ENCODE results near the gene IQCC. TPM values are rescaled to one million over a fixed set of nuclear protein-coding genes. Genes with fewer than 3 reads are reported as not detected.

Gene IQCC
- total RNA-seq, 6 donors from 2014 or later: 0.55 to 6.3 (median 1.9) TPM

DNA sequence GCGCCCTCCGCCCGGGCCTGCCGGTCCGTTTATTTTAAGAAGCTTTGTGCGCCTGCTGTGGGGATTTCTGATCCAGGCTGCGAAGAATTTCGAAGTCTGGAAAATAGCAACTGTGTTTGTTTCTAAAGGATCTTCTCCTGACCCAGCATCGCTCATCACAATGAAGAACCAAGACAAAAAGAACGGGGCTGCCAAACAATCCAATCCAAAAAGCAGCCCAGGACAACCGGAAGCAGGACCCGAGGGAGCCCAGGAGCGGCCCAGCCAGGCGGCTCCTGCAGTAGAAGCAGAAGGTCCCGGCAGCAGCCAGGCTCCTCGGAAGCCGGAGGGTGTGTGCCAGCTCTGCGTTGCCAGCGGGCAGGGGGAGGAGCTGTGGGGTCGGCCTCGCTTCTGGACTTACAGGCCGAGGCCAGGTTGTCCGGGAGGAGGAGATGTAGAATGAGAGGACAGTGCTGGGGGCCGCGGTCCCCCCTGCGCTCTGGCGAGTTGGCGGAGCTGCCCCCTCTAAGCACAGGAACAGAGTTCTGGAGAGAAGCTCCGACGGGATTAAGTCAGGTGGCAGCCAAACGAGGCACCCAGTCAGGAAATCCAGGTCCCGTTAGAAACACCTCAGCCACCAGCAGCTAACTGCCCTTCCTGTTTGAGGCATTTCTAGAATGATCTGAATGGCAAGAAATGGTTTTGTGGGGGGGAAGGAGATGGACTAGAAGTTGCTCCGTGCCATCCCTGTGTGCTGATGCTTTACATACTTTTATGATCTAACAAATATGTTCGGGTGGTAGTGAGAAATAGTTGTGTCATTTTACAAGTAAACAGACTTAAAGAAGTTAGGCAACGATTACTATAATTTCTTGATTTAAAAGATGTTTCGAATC, 25.0 kb upstream of the IQCC start:
- H3K27me3 ChIP-seq: no peaks in the 10 kb centered on the region
- 6 to 11% methylated on average over 17 to 36 of the region's 36 CpGs for WGBS, 2 donors
- H3K36me3 ChIP-seq: peaks cover 0 to 39% (median 29%) of the 10 kb centered on the region in 4 donors
- TF ChIP-seq POLR2A (IDR thresholded peaks at IDR 0.05): peak in 2 of 4 donors; percentile 2 to 62
- no peak for TF ChIP-seq EP300 (IDR thresholded peaks at IDR 0.05)
- TF ChIP-seq, protein P1, sequence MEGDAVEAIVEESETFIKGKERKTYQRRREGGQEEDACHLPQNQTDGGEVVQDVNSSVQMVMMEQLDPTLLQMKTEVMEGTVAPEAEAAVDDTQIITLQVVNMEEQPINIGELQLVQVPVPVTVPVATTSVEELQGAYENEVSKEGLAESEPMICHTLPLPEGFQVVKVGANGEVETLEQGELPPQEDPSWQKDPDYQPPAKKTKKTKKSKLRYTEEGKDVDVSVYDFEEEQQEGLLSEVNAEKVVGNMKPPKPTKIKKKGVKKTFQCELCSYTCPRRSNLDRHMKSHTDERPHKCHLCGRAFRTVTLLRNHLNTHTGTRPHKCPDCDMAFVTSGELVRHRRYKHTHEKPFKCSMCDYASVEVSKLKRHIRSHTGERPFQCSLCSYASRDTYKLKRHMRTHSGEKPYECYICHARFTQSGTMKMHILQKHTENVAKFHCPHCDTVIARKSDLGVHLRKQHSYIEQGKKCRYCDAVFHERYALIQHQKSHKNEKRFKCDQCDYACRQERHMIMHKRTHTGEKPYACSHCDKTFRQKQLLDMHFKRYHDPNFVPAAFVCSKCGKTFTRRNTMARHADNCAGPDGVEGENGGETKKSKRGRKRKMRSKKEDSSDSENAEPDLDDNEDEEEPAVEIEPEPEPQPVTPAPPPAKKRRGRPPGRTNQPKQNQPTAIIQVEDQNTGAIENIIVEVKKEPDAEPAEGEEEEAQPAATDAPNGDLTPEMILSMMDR (IDR thresholded peaks at IDR 0.05): peak in 1 of 6 experiments; percentile 1
- TF ChIP-seq POLR2AphosphoS5 (IDR thresholded peaks at IDR 0.05): no peak
- H3K4me3 ChIP-seq: peak overlapping the region; percentile 29 to 77 (median 65)
- H3K27ac ChIP-seq: peak overlapping the region; percentile 85 to 96 (median 94)
- peaks cover 36 to 60% (median 43%) of the 10 kb centered on the region in 4 donors for H3K4me1 ChIP-seq
- ATAC-seq (ENCODE audit: low FRiP score in 2 of 2): peak; percentile 53 to 65
- no peaks in the 10 kb centered on the region for H3K9me3 ChIP-seq
- DNase-seq: peak; percentile 59 to 89

DNA sequence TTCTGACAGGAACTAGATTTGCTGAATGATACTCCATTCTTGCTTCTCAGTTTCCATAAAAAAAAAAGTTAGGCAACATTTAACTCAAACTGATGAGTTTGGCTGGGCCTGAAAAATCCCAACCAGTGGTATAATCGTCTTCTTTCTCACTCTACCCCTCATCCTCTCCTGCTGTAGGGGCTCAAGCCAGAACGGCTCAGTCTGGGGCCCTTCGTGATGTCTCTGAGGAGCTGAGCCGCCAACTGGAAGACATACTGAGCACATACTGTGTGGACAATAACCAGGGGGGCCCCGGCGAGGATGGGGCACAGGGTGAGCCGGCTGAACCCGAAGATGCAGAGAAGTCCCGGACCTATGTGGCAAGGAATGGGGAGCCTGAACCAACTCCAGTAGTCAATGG, 24.4 kb upstream of the IQCC start:
- TF ChIP-seq EP300 (IDR thresholded peaks at IDR 0.05): no peak
- TF ChIP-seq POLR2AphosphoS5 (IDR thresholded peaks at IDR 0.05): no peak
- TF ChIP-seq, protein P1 (IDR thresholded peaks at IDR 0.05): no peak
- no peak for TF ChIP-seq POLR2A (IDR thresholded peaks at IDR 0.05)
- DNase-seq (no peak), ATAC-seq (ENCODE audit: low FRiP score in 2 of 2) (no peak)
- H3K4me1 ChIP-seq: peaks cover 36 to 60% (median 44%) of the 10 kb centered on the region in 4 donors
- peaks cover 2 to 45% (median 29%) of the 10 kb centered on the region in 4 donors for H3K36me3 ChIP-seq
- H3K4me3 ChIP-seq: peak overlapping the region in 3 of 4 donors; percentile 54 to 77 (median 76)
- no peaks in the 10 kb centered on the region for H3K9me3 ChIP-seq
- no peaks in the 10 kb centered on the region for H3K27me3 ChIP-seq
- 76 to 86% methylated on average over 8 to 9 of the region's 9 CpGs for WGBS, 2 donors
- H3K27ac ChIP-seq: peak overlapping the region in 3 of 4 donors; percentile 85 to 95 (median 93)

DNA sequence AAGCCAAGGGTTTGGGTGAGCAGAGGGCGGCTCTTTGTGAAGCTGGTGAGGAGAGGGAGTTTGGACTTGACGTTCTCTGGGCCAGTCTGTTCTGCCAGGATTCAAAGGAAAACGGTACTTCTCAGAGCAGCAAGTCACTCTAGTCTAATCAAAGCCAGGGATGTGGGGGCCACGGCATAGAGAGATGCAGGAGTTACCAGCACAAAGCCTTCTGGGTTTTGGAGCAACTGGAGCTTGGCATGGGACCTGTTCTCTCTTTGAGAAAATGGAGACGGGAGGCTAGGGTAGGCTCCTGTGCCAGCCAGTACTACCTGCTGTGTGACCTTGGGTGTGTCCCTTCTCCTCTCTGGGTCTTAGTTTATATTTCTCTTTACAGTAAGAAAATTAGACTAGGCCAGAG, 23.9 kb upstream of the IQCC start:
- TF ChIP-seq, protein P1 (IDR thresholded peaks at IDR 0.05): no peak
- no peak for TF ChIP-seq POLR2A (IDR thresholded peaks at IDR 0.05)
- no peak for TF ChIP-seq EP300 (IDR thresholded peaks at IDR 0.05)
- TF ChIP-seq POLR2AphosphoS5 (IDR thresholded peaks at IDR 0.05): no peak
- H3K4me3 ChIP-seq: peak overlapping the region in 1 of 4 donors; percentile 77
- H3K27ac ChIP-seq: peak overlapping the region in 2 of 4 donors; percentile 85 to 93
- peaks cover 36 to 60% (median 45%) of the 10 kb centered on the region in 4 donors for H3K4me1 ChIP-seq
- no peak for DNase-seq
- H3K27me3 ChIP-seq: no peaks in the 10 kb centered on the region
- no peak for ATAC-seq (ENCODE audit: low FRiP score in 2 of 2)
- WGBS, 2 donors: 85 to 93% methylated on average over 5 of the region's 5 CpGs
- H3K36me3 ChIP-seq: peaks cover 2 to 50% (median 32%) of the 10 kb centered on the region in 4 donors
- no peaks in the 10 kb centered on the region for H3K9me3 ChIP-seq

DNA sequence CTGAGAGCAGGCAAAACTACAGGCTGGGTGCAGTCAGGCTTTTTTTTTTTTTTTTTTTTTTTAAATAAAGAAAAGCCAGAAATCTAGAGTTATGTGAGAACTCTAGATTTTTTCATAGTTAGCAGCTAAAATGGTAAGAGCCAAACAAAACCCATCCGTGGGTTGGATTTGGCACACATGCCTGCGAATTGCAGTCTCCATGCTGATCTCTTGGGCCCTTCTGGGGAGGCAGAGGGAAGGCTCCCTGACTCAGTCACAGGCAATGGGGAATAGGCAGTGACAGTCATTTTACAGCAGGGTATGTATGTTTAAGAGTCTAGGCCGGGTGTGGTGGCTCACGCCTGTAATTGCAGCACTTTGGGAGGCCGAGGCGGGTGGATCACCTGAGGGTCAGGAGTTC, 23.4 kb upstream of the IQCC start:
- 87 to 95% methylated on average over 6 of the region's 6 CpGs for WGBS, 2 donors
- Histone ChIP-seq H3K9me3 (no peaks in the 10 kb centered on the region), H3K27ac (no peak overlapping the region), H3K27me3 (no peaks in the 10 kb centered on the region), H3K4me3 (peak overlapping the region in 1 of 4 donors; percentile 77), H3K36me3 (peaks cover 2 to 55% (median 34%) of the 10 kb centered on the region in 4 donors), H3K4me1 (peaks cover 36 to 60% (median 45%) of the 10 kb centered on the region in 4 donors)
- DNase-seq (no peak), ATAC-seq (ENCODE audit: low FRiP score in 2 of 2) (no peak)
- TF ChIP-seq POLR2A (IDR thresholded peaks at IDR 0.05): no peak
- no peak for TF ChIP-seq POLR2AphosphoS5 (IDR thresholded peaks at IDR 0.05)
- TF ChIP-seq EP300 (IDR thresholded peaks at IDR 0.05): no peak
- TF ChIP-seq, protein P1 (IDR thresholded peaks at IDR 0.05): no peak
